Thyroid gland (tissue), 4 donors: ENCODE results near the gene GOLGA8S.
"Not testable (repeated sequence)": the region's sequence is repeated elsewhere in the genome, so short reads cannot be mapped to it uniquely, and the experiment has no call there.

Experiments used
- POLR2A ChIP-seq, 2 donors: fragments of 450-650 bp; IDR thresholded peaks; one replicate each; pipeline ENCODE4 v1.6.1; 2017; ENCODE audit warnings: antibody characterized with exemption in 2 of 2, mild to moderate bottlenecking in 2 of 2, moderate library complexity in 1 of 2
- TF ChIP-seq, protein P1 (sequence below), 6 experiments: fragments of 200-600 bp in 3 of 6; fragments of 450-650 bp in 3 of 6; sonication (generic) in 3 of 6; IDR thresholded peaks; one replicate each; pipeline ENCODE4 v1.5.1; 2016 to 2019; ENCODE audit warnings: antibody characterized with exemption in 6 of 6, mild to moderate bottlenecking in 2 of 6, inconsistent platforms in 1 of 6, moderate library complexity in 1 of 6

DNA sequence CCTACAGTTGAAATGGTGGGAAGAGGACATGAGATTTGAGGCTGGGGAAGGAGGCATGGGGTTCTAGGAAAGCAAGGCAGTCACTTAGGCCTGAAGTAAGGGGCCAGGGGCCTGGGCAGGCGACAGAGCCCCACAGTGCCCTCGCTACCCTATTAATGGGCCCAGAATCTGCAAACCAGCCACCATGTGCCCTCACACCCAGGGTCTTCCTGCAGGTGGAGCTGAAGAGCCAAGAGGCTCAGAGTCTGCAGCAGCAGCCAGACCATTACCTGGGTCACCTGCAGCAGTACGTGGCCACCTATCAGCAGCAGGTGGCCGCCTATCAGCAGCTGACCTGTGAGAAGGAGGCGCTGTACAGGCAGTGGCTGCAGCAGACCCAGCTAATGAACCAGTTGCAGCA is 8.1 kb downstream of the GOLGA8S start:
- TF ChIP-seq POLR2A (IDR thresholded peaks at IDR 0.05), result not testable (repeated sequence)
- TF ChIP-seq, protein P1, sequence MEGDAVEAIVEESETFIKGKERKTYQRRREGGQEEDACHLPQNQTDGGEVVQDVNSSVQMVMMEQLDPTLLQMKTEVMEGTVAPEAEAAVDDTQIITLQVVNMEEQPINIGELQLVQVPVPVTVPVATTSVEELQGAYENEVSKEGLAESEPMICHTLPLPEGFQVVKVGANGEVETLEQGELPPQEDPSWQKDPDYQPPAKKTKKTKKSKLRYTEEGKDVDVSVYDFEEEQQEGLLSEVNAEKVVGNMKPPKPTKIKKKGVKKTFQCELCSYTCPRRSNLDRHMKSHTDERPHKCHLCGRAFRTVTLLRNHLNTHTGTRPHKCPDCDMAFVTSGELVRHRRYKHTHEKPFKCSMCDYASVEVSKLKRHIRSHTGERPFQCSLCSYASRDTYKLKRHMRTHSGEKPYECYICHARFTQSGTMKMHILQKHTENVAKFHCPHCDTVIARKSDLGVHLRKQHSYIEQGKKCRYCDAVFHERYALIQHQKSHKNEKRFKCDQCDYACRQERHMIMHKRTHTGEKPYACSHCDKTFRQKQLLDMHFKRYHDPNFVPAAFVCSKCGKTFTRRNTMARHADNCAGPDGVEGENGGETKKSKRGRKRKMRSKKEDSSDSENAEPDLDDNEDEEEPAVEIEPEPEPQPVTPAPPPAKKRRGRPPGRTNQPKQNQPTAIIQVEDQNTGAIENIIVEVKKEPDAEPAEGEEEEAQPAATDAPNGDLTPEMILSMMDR (IDR thresholded peaks at IDR 0.05), result not testable (repeated sequence)
